ENCODE data around the gene ENTPD1. TPM values are rescaled to one million over a fixed set of nuclear protein-coding genes. Genes with fewer than 3 reads are reported as not detected.
A peak's percentile ranks its signal among the peaks of the same experiment; 100 is the strongest.
"Not testable (repeated sequence)": the region's sequence is repeated elsewhere in the genome, so short reads cannot be mapped to it uniquely, and the experiment has no call there.

Gene ENTPD1
- total RNA-seq, 1 donor from 2014 or later, result not detected

DNA sequence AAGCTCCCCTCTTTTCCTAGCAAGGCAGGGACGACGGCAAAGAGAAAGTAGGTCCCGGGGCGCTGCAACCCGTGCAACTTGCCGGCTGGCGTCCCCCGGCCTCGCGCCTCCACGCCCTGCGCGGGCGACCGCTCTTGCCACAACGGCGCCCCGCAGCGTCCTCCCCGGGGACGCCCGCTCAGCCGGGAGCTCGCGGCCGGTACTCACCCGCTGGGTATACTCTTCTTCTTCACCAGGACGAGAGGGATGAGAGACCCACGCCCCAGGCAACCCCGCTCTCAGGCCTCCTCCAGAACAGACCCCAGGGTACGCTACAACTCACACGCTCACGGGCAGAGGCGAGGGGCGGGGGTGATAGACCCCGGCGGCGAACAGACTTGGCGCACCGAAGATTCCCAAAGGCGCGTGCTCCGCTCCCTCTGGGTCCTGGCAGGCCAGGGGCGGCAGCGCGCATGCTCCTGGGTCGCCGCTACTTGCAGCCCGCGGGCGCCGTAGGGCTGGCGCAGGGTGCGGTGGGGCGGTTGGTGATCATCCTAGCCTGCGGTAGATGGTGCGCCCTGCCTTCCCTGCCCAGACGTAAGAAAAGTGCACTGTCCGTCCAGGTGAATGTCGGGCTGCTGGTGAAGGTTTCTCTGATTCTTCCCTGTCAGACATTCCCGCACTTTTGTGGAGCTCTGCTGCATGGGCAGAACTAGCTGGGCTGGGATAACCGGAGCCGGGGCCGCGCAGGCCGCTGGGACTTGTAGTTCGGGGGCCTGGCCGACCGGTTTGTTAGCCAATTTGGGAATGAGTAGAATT, 151.7 kb downstream of the ENTPD1 start, which contains the start of gene CC2D2B:
Gene CC2D2B (plus strand): TSS at position 520 of the 798 bp plus-strand sequence. CDS start 3,349 bp downstream, outside the sequence.
- peak; percentile 33 for DNase-seq (ENCODE audit: low read depth)
- H3K4me3 ChIP-seq (ENCODE audit: low read depth, low read length), result peak within 1 kb of the TSS; percentile 88
- TF ChIP-seq, protein P1, sequence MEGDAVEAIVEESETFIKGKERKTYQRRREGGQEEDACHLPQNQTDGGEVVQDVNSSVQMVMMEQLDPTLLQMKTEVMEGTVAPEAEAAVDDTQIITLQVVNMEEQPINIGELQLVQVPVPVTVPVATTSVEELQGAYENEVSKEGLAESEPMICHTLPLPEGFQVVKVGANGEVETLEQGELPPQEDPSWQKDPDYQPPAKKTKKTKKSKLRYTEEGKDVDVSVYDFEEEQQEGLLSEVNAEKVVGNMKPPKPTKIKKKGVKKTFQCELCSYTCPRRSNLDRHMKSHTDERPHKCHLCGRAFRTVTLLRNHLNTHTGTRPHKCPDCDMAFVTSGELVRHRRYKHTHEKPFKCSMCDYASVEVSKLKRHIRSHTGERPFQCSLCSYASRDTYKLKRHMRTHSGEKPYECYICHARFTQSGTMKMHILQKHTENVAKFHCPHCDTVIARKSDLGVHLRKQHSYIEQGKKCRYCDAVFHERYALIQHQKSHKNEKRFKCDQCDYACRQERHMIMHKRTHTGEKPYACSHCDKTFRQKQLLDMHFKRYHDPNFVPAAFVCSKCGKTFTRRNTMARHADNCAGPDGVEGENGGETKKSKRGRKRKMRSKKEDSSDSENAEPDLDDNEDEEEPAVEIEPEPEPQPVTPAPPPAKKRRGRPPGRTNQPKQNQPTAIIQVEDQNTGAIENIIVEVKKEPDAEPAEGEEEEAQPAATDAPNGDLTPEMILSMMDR (conservative IDR thresholded peaks at IDR 0.05; ENCODE audit: low read depth, low read length), result no peak

DNA sequence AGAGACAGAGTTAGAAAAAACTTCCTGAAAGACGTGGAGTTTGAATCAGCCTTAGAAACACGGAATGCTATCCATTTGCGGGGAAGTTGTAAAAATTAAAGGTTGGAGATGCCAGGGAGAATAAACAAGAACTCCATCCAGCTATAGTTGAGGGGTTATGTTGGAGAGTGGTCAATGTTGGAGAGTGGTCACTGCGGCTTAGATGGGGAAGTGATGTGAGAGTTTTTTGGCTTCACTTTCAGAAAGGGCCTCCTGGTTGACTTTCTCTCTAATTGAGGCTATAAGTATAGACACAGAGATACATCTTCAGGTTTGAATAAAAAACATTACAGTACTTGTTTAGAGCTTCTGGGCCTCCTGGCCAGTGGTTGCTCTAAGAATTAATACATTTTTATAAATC, 152.5 kb downstream of the ENTPD1 start:
- H3K4me3 ChIP-seq (ENCODE audit: low read depth, low read length), result peak overlapping the region; percentile 88
- TF ChIP-seq, protein P1 (conservative IDR thresholded peaks at IDR 0.05; ENCODE audit: low read depth, low read length), result no peak
- DNase-seq (ENCODE audit: low read depth), result no peak

DNA sequence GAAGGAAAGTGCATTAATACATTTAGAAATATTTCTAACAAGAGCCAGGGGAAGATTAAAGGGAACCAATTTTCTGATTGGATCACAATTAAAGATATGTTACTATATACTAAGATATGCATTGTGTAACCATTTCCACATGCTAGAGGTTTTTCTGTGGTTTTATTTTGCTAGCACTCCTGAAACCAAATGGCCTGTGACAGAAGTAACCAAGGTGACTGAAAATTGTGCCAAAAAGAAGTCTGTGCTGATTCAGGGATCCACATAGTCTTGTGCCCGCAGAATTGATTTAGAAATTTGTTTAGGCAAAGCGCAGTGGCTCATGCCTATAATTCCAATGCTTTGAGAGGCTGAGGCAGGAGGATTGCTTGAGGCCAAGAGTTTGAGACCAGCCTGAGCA, 153.6 kb downstream of the ENTPD1 start:
- TF ChIP-seq, protein P1 (conservative IDR thresholded peaks at IDR 0.05; ENCODE audit: low read depth, low read length), result no peak
- no peak for DNase-seq (ENCODE audit: low read depth)
- H3K4me3 ChIP-seq (ENCODE audit: low read depth, low read length), result no peak overlapping the region

DNA sequence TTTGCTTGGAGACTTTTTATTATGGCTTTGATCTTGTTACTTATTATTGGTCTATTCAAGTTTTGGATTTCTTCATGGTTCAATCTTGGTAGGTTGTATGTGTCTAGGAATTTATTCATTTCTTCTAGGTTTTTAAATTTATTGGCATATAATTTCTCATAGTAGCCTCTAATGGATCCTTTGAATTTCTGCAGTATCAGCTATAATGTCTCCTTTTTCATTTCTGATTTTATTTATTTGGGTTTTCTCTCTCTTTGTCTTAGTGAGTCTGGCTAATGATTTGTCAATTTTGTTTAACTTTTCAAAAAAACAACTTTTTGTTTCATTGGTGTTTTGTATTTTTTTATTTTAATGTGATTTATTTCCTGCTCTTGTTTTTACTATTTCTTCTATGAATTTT, 160.1 kb downstream of the ENTPD1 start:
- not testable (repeated sequence) for H3K4me3 ChIP-seq (ENCODE audit: low read depth, low read length)

More for the DNA sequence above, 160.1 kb downstream of the ENTPD1 start:
- DNase-seq (ENCODE audit: low read depth), result not testable (repeated sequence)

Other genes with a start within 250 kb of the ENTPD1 start
- 7.0 and 8.5 TPM in 2 replicates for gene SORBS1, start 194.8 kb upstream of the ENTPD1 start, total RNA-seq
- gene ALDH18A1, start 99.5 kb upstream of the ENTPD1 start, total RNA-seq, result 82.5 and 91.8 TPM in 2 replicates
- 33.6 and 38.3 TPM in 2 replicates for gene TCTN3, start 62.2 kb upstream of the ENTPD1 start, total RNA-seq
- gene CC2D2B, start 151.8 kb downstream of the ENTPD1 start, total RNA-seq, result 0.52 TPM in 1 of 2 replicates, not detected in the other

All from epithelial cell of proximal tubule (primary cell).